H1 (cell line): Measurements from ENCODE around the gene DCAF16. TPM values are rescaled to one million over a fixed set of nuclear protein-coding genes. Genes with fewer than 3 reads are reported as not detected.

ENCODE experiments used
- CTCF ChIA-PET: fragments of 300-600 bp; sonication (Branson Sonifier 250); formaldehyde crosslinking; loops from one replicate; lab custom pipeline; 2021; ENCODE audit not compliant: partially characterized antibody; lab: Charles Lee
- POLR2A ChIA-PET: fragments of 300-600 bp; sonication (Branson Sonifier 250); formaldehyde crosslinking; loops from one replicate; lab custom pipeline; 2021; ENCODE audit warnings: inconsistent platforms; ENCODE audit not compliant: partially characterized antibody; lab: Charles Lee
- DNase-seq, 2 experiments: peaks; one replicate each; pipeline versions ENCODE4 v3.0.0 to v3.0.0-alpha.2; 2010 to 2022; ENCODE audit warnings: low spot score in 2 of 2, low read depth in 1 of 2, mixed read lengths in 1 of 2
- FAIRE-seq: peaks from 2 replicates; lab custom pipeline; 2011; peaks lifted over from hg19 to GRCh38; lab: Jason Lieb, UNC
- H2AFZ ChIP-seq: 2 replicates; pipeline ENCODE4 v1.8.1; 2012; ENCODE audit warnings: low read length, inconsistent platforms
- H2AK5ac ChIP-seq: 2 replicates; pipeline ENCODE4 v1.6.1; 2013; ENCODE audit warnings: low read depth, low read length
- H2BK120ac ChIP-seq: replicated peaks from 2 replicates; pipeline ENCODE3; 2013; ENCODE audit warnings: low read depth, low read length, inconsistent platforms
- H2BK12ac ChIP-seq: 2 replicates; pipeline ENCODE4 v1.6.1; 2013; ENCODE audit warnings: low read depth, low read length
- H2BK15ac ChIP-seq: 2 replicates; pipeline ENCODE4 v1.6.1; 2013; ENCODE audit warnings: low read length
- H2BK20ac ChIP-seq: 2 replicates; pipeline ENCODE4 v1.6.1; 2013; ENCODE audit warnings: low read length
- H2BK5ac ChIP-seq: 2 replicates; pipeline ENCODE4 v1.6.1; 2013; ENCODE audit warnings: low read depth, low read length
- H3K14ac ChIP-seq: 2 replicates; pipeline ENCODE4 v1.6.1; 2013; ENCODE audit warnings: inconsistent platforms; ENCODE audit not compliant: insufficient read length
- H3K18ac ChIP-seq: 2 replicates; pipeline ENCODE4 v1.6.1; 2013; ENCODE audit warnings: low read length; ENCODE audit errors: extremely low read depth
- H3K23ac ChIP-seq: 2 replicates; pipeline ENCODE4 v1.6.1; 2013; ENCODE audit warnings: inconsistent platforms; ENCODE audit not compliant: insufficient read length
- H3K23me2 ChIP-seq: 2 replicates; pipeline ENCODE4 v1.6.1; 2013; ENCODE audit warnings: low read depth, low read length
- H3K27ac ChIP-seq: 2 replicates; pipeline ENCODE4 v1.6.1; 2011; ENCODE audit warnings: low read depth, low read length, inconsistent platforms
- H3K27me3 ChIP-seq, 4 experiments: replicated peaks in 1 of 4; 1 replicate in 1 of 4; 2 replicates in 3 of 4; pipeline versions ENCODE4 v1.6.1 to v1.8.1; 2011 to 2013; ENCODE audit warnings: low read length in 3 of 4, mild to moderate bottlenecking in 3 of 4, inconsistent platforms in 2 of 4, mixed read lengths in 2 of 4, moderate library complexity in 1 of 4; ENCODE audit not compliant: control insufficient read depth in 3 of 4, insufficient read depth in 3 of 4; ENCODE audit errors: extremely low read depth in 1 of 4
- H3K36me3 ChIP-seq, 4 experiments: 2 replicates each; pipeline versions ENCODE4 v1.6.1 to v1.8.1; 2011 to 2013; ENCODE audit warnings: mild to moderate bottlenecking in 4 of 4, low read length in 3 of 4, moderate library complexity in 2 of 4, control low read depth in 1 of 4, inconsistent platforms in 1 of 4; ENCODE audit not compliant: insufficient read depth in 4 of 4, control insufficient read depth in 2 of 4
- H3K4ac ChIP-seq: replicated peaks from 2 replicates; pipeline ENCODE3; 2013; ENCODE audit warnings: low read length, low read depth, mixed read lengths, inconsistent platforms; ENCODE audit not compliant: insufficient read length
- H3K4me1 ChIP-seq, 4 experiments: replicated peaks in 1 of 4; 1 replicate in 1 of 4; 2 replicates in 3 of 4; pipeline versions ENCODE4 v1.6.1 to v1.8.1; 2011 to 2013; ENCODE audit warnings: low read length in 3 of 4, inconsistent platforms in 2 of 4, mixed read lengths in 1 of 4; ENCODE audit not compliant: insufficient read depth in 4 of 4, control insufficient read depth in 3 of 4
- H3K4me2 ChIP-seq, 2 experiments: 2 replicates each; pipeline versions ENCODE4 v1.6.1 to v1.8.1; 2011 to 2013; ENCODE audit warnings: low read depth in 2 of 2, low read length in 2 of 2, control low read depth in 1 of 2, inconsistent platforms in 1 of 2, mild to moderate bottlenecking in 1 of 2; ENCODE audit not compliant: insufficient read depth in 1 of 2
- H3K4me3 ChIP-seq, 4 experiments: fragments of 200-600, 300-600 bp in 1 of 4; sonication (generic), shearing (Covaris generic), sonication (Bioruptor Twin) in 1 of 4; 2 replicates each; pipeline versions ENCODE4 v1.5.1 to v1.8.1; 2011 to 2016; ENCODE audit warnings: low read length in 4 of 4, low read depth in 3 of 4, control low read depth in 2 of 4, inconsistent platforms in 2 of 4, mild to moderate bottlenecking in 2 of 4, mixed read lengths in 1 of 4, moderate library complexity in 1 of 4; ENCODE audit not compliant: insufficient read depth in 2 of 4; ENCODE audit errors: extremely low read depth in 1 of 4
- H3K56ac ChIP-seq: replicated peaks from 2 replicates; pipeline ENCODE3; 2013; ENCODE audit warnings: low read depth, mild to moderate bottlenecking, mixed read lengths, low read length, inconsistent platforms; ENCODE audit not compliant: insufficient read length
- H3K79me1 ChIP-seq: 2 replicates; pipeline ENCODE4 v1.6.1; 2013; ENCODE audit warnings: low read depth, low read length, control low read depth
- H3K79me2 ChIP-seq, 2 experiments: 2 replicates each; pipeline versions ENCODE4 v1.6.1 to v1.8.1; 2012 to 2013; ENCODE audit warnings: low read length in 2 of 2, mild to moderate bottlenecking in 2 of 2, inconsistent platforms in 1 of 2; ENCODE audit not compliant: insufficient read depth in 2 of 2, control insufficient read depth in 1 of 2
- H3K9ac ChIP-seq, 4 experiments: replicated peaks in 1 of 4; 1 replicate in 1 of 4; 2 replicates in 3 of 4; pipeline versions ENCODE4 v1.6.1 to v1.8.1; 2011 to 2013; ENCODE audit warnings: low read depth in 3 of 4, low read length in 3 of 4, control low read depth in 2 of 4, mild to moderate bottlenecking in 2 of 4, moderate library complexity in 2 of 4, inconsistent platforms in 1 of 4; ENCODE audit errors: extremely low read depth in 1 of 4
- H3K9me3 ChIP-seq, 2 experiments: 2 replicates each; pipeline versions ENCODE4 v1.6.1 to v1.8.1; 2012 to 2013; ENCODE audit warnings: mild to moderate bottlenecking in 2 of 2, moderate library complexity in 2 of 2, control low read depth in 1 of 2, inconsistent platforms in 1 of 2, low read depth in 1 of 2, low read length in 1 of 2, mixed read lengths in 1 of 2; ENCODE audit not compliant: insufficient read depth in 2 of 2
- H4K20me1 ChIP-seq, 2 experiments: replicated peaks in 1 of 2; 2 replicates each; pipeline versions ENCODE3 to v1.8.1; 2011 to 2013; ENCODE audit warnings: inconsistent platforms in 2 of 2, low read length in 2 of 2, mild to moderate bottlenecking in 1 of 2; ENCODE audit not compliant: insufficient read depth in 2 of 2, control insufficient read depth in 1 of 2
- H4K5ac ChIP-seq: 2 replicates; pipeline ENCODE4 v1.6.1; 2013; ENCODE audit warnings: low read length, low read depth, mixed read lengths, inconsistent platforms; ENCODE audit not compliant: insufficient read length
- H4K8ac ChIP-seq: 2 replicates; pipeline ENCODE4 v1.8.0; 2013; ENCODE audit warnings: mild to moderate bottlenecking, moderate library complexity, low read length, inconsistent platforms; ENCODE audit not compliant: insufficient read depth; ENCODE audit errors: extremely low read depth
- H4K91ac ChIP-seq: replicated peaks from 2 replicates; pipeline ENCODE3; 2013; ENCODE audit warnings: low read length, mixed read lengths, inconsistent platforms; ENCODE audit not compliant: insufficient read length
- ATF2 ChIP-seq: IDR thresholded peaks from 2 replicates; pipeline ENCODE4 v1.6.1; 2012; ENCODE audit warnings: low read length, inconsistent platforms
- CBX5 ChIP-seq: fragments of 300-800, 300-1000 bp; sonication (generic); IDR thresholded peaks from 2 replicates; pipeline ENCODE4 v1.7.1; 2016; ENCODE audit warnings: antibody characterized with exemption, low read length, low read depth
- CREB1 ChIP-seq: IDR thresholded peaks from 2 replicates; pipeline ENCODE4 v1.6.1; 2012; ENCODE audit warnings: inconsistent platforms
- CTBP2 ChIP-seq: IDR thresholded peaks from 2 replicates; pipeline ENCODE4 v1.7.0; 2011; ENCODE audit warnings: borderline replicate concordance, mild to moderate bottlenecking, moderate library complexity, mixed read lengths, low read length; ENCODE audit not compliant: insufficient read depth, insufficient read length
- EGR1 ChIP-seq: IDR thresholded peaks from 2 replicates; pipeline ENCODE4 v1.6.1; 2011; ENCODE audit warnings: low read depth, low read length, borderline replicate concordance
- EZH2 ChIP-seq: fragments of 200-600 bp; sonication (generic); IDR thresholded peaks from 2 replicates; pipeline ENCODE4 v1.7.1; 2012; ENCODE audit warnings: low read depth, mild to moderate bottlenecking, moderate library complexity, low read length, inconsistent platforms; ENCODE audit not compliant: severe bottlenecking
- JUND ChIP-seq: IDR thresholded peaks from 2 replicates; pipeline ENCODE4 v1.6.1; 2011; ENCODE audit warnings: mild to moderate bottlenecking, improper control_type of control experiment, low read length
- PHF8 ChIP-seq: fragments of 200-600 bp; sonication (generic); conservative IDR thresholded peaks from 2 replicates; pipeline ENCODE4 v1.7.1; 2012; ENCODE audit warnings: low read depth, mild to moderate bottlenecking, inconsistent platforms, low read length, moderate library complexity
- POLR2AphosphoS5 ChIP-seq: IDR thresholded peaks from 2 replicates; pipeline ENCODE4 v1.6.1; 2011; ENCODE audit warnings: low read depth, low read length
- RFX5 ChIP-seq: IDR thresholded peaks from 2 replicates; pipeline ENCODE4 v1.6.1; 2011; ENCODE audit warnings: low read depth, low read length, improper control_type of control experiment, borderline replicate concordance
- SIN3A ChIP-seq, 2 experiments: IDR thresholded peaks in 1 of 2; conservative IDR thresholded peaks in 1 of 2; 2 replicates each; pipeline ENCODE4 v1.6.1; 2011 to 2012; ENCODE audit warnings: low read length in 2 of 2, improper control_type of control experiment in 1 of 2, low read depth in 1 of 2, mild to moderate bottlenecking in 1 of 2
- WGBS, 2 experiments: shearing (Covaris generic) in 1 of 2; methylation state at CpG; one replicate each; pipeline versions ENCODE4 v1.1.6 to v1.1.7; 2013 to 2015; ENCODE audit warnings: low lambda C conversion rate in 2 of 2, mixed read lengths in 2 of 2, inconsistent platforms in 1 of 2, low coverage in 1 of 2, missing lambda C conversion rate in 1 of 2; ENCODE audit not compliant: insufficient replicate concordance in 2 of 2, insufficient coverage in 1 of 2, insufficient read length in 1 of 2; ENCODE audit errors: extremely low coverage in 1 of 2, missing lambda C conversion rate in 1 of 2; 5-methylcytosine and 5-hydroxymethylcytosine counted together
- polyA plus RNA-seq, 7 experiments: library from polyadenylated mRNA; depleted of rRNA in 3 of 7; stranded (reverse) in 5 of 7; unstranded in 2 of 7; fragments of >200 nt in 5 of 7; fragments of 200-250 nt in 2 of 7; gene quantifications; 1 replicate in 5 of 7; 2 replicates in 1 of 7; 4 replicates in 1 of 7; pipeline versions ENCODE4 v1.2.1 to v1.2.3, GENCODE V29; 2011 to 2013; ENCODE audit warnings: missing spikeins in 2 of 7, mixed read lengths in 2 of 7
- total RNA-seq: library from RNA; stranded (reverse); fragmentation: NEBNext Ultra II Directional; extraction: Animal tissue kit (Norgen Biotek cat#: 25700); gene quantifications from 2 replicates; pipeline ENCODE4 v1.2.1, GENCODE V29; 2021

DCAF16 gene
- total and polyA plus RNA-seq, 2 of the 8 experiments (the other 6 are each of a cell fraction or from before 2014, with no cell fraction given) = 26.5 to 55.7 TPM

- Histone ChIP-seq H3K14ac (no peak overlapping the region), H3K4me1 (no peaks in the 10 kb centered on the region), H3K23me2 (no peaks in the 10 kb centered on the region), H4K91ac (no peak overlapping the region), H4K5ac (no peak overlapping the region), H2AK5ac (no peak overlapping the region), H3K27me3 (no peaks in the 10 kb centered on the region), H3K56ac (no peak overlapping the region), H4K8ac (no peak overlapping the region), H3K79me2 (no peaks in the 10 kb centered on the region), H3K36me3 (no peaks in the 10 kb centered on the region), H3K27ac (no peak overlapping the region), H3K79me1 (no peaks in the 10 kb centered on the region), H2BK15ac (no peak overlapping the region), H3K9ac (no peak overlapping the region), H3K23ac (no peak overlapping the region), H2BK12ac (no peak overlapping the region), H2AFZ (no peak overlapping the region), H4K20me1 (no peaks in the 10 kb centered on the region), H2BK120ac (no peak overlapping the region), H3K9me3 (peaks cover 0 to 15% of the 10 kb centered on the region in 2 experiments; a peak in 3 of 4 replicates), H2BK5ac (no peak overlapping the region), H3K4ac (no peak overlapping the region), H3K4me3 (no peak overlapping the region), H3K18ac (no peak overlapping the region), H2BK20ac (no peak overlapping the region), H3K4me2 (no peak overlapping the region)
- POLR2A ChIA-PET = no interaction called here
- FAIRE-seq (no peak), DNase-seq (no peak)
- CTCF ChIA-PET = interaction anchor here (0.5 kb wide), 1 partner anchor 47 kb away, joined by 4 read pairs; no protein-coding TSS in a partner anchor
- 90% methylated on average over 8 of the region's 8 CpGs; no CpG with 5 or more reads in 1 of the 2 experiments for WGBS, 2 experiments
- TF ChIP-seq CBX5 (no peak), CREB1 (no peak), CTBP2 (no peak), ATF2 (no peak), SIN3A (conservative IDR thresholded peaks at IDR 0.05 in 1 of 2, IDR thresholded peaks at IDR 0.05 in 1 of 2; ENCODE audit: low read depth in 1 of 2, low read length in 2 of 2) (no peak), RFX5 (no peak), EGR1 (no peak), EZH2 (no peak), PHF8 (no peak), POLR2AphosphoS5 (no peak), JUND (no peak)
Measured at GRCh38 chr4:17769406-17770174, 41.0 kb downstream of the DCAF16 start.
